ENCODE data around the gene RAB35.

RAB35 gene

GRCh38 chr12:120115692-120116440 is 687 bp downstream of the RAB35 start:
- H3K27ac ChIP-seq, result peak overlapping the region; percentile 92
- TF ChIP-seq CTCF (conservative IDR thresholded peaks at IDR 0.05) (no peak), ZFX (IDR thresholded peaks at IDR 0.05) (no peak)

GRCh38 chr12:120115066-120115465 is 1.5 kb downstream of the RAB35 start:
- peak overlapping the region; percentile 92; the same call in 1 of the 2 replicates for H3K27ac ChIP-seq
- TF ChIP-seq ZFX (IDR thresholded peaks at IDR 0.05) (no peak), CTCF (conservative IDR thresholded peaks at IDR 0.05) (no peak)

GRCh38 chr12:120110550-120111501 is 5.7 kb downstream of the RAB35 start:
- peak overlapping the region; percentile 13 for H3K27ac ChIP-seq
- TF ChIP-seq CTCF (conservative IDR thresholded peaks at IDR 0.05) (no peak), ZFX (IDR thresholded peaks at IDR 0.05) (no peak)

- H3K27ac ChIP-seq, result no peak overlapping the region
- TF ChIP-seq ZFX (IDR thresholded peaks at IDR 0.05) (no peak), CTCF (conservative IDR thresholded peaks at IDR 0.05) (no peak)
Measured at GRCh38 chr12:120109570-120110267, 6.8 kb downstream of the RAB35 start.

- H3K27ac ChIP-seq, result no peak overlapping the region
- TF ChIP-seq ZFX (IDR thresholded peaks at IDR 0.05) (no peak), CTCF (conservative IDR thresholded peaks at IDR 0.05) (no peak)
Measured at GRCh38 chr12:120106151-120106550, 10.4 kb downstream of the RAB35 start.

- TF ChIP-seq CTCF (conservative IDR thresholded peaks at IDR 0.05) (no peak), ZFX (IDR thresholded peaks at IDR 0.05) (no peak)
- H3K27ac ChIP-seq, result no peak overlapping the region
Measured at GRCh38 chr12:120103371-120103770, 13.2 kb downstream of the RAB35 start.

Measured in C4-2B (cell line).